HEK293 (cell line): ENCODE measurements around the gene PELI3.

ENCODE experiments used
- CTCF ChIA-PET: fragments of 350-600 bp; formaldehyde crosslinking; extraction: SDS; loops from one replicate; lab custom pipeline; 2021; ENCODE audit warnings: antibody characterized with exemption; lab: Yijun Ruan, JAX
- POLR2A ChIA-PET: fragments of 300-600 bp; formaldehyde crosslinking; extraction: SDS; loops from one replicate; lab custom pipeline; 2020; ENCODE audit warnings: antibody characterized with exemption, inconsistent platforms; lab: Yijun Ruan, JAX
- H3K27ac ChIP-seq: fragments of 200-500 bp; sonication (Bioruptor generic); 2 replicates; pipeline ENCODE4 v1.5.1; 2014; ENCODE audit warnings: low read depth, low read length, control low read depth, inconsistent platforms; ENCODE audit errors: extremely low read depth
- H3K36me3 ChIP-seq, 2 experiments: fragments of 200-500 bp in 1 of 2; sonication (Bioruptor generic) in 1 of 2; 1 replicate in 1 of 2; 2 replicates in 1 of 2; pipeline ENCODE4 v1.5.1; 2014 to 2017; ENCODE audit warnings: inconsistent platforms in 2 of 2, low read length in 2 of 2; ENCODE audit not compliant: control insufficient read depth in 2 of 2, insufficient read depth in 1 of 2
- H3K4me1 ChIP-seq: fragments of 200-500 bp; sonication (Bioruptor generic); 2 replicates; pipeline ENCODE4 v1.5.1; 2014; ENCODE audit warnings: mild to moderate bottlenecking, low read length, inconsistent platforms; ENCODE audit not compliant: control insufficient read depth, insufficient read depth
- H3K4me3 ChIP-seq: 2 replicates; pipeline ENCODE4 v1.5.1; 2011; ENCODE audit warnings: low read depth, mild to moderate bottlenecking, control low read depth, low read length, moderate library complexity
- H3K9me3 ChIP-seq: fragments of 200-500 bp; sonication (Bioruptor generic); 2 replicates; pipeline ENCODE4 v1.5.1; 2014; ENCODE audit warnings: low read depth, low read length, inconsistent platforms; ENCODE audit not compliant: control insufficient read depth, insufficient read depth
- BCL11A ChIP-seq: fragments of 450-650 bp; formaldehyde crosslinking; IDR thresholded peaks from 2 replicates; pipeline ENCODE4 v1.5.1; 2016; ENCODE audit warnings: low read depth, missing biosample characterization, missing genetic modification characterization
- GFI1B ChIP-seq: fragments of 450-650 bp; formaldehyde crosslinking; IDR thresholded peaks from 2 replicates; pipeline ENCODE4 v1.5.1; 2016; ENCODE audit warnings: missing biosample characterization, missing genetic modification characterization
- KLF16 ChIP-seq: fragments of 450-650 bp; formaldehyde crosslinking; IDR thresholded peaks from 2 replicates; pipeline ENCODE4 v1.5.1; 2017; ENCODE audit warnings: missing biosample characterization, missing genetic modification characterization
- PRDM10 ChIP-seq: fragments of 450-650 bp; formaldehyde crosslinking; IDR thresholded peaks from 2 replicates; pipeline ENCODE4 v1.5.1; 2016; ENCODE audit warnings: missing biosample characterization, missing genetic modification characterization
- PRDM6 ChIP-seq: fragments of 450-650 bp; formaldehyde crosslinking; IDR thresholded peaks from 2 replicates; pipeline ENCODE4 v1.5.1; 2017; ENCODE audit warnings: missing biosample characterization, missing genetic modification characterization
- TRIM28 ChIP-seq: IDR thresholded peaks from 2 replicates; pipeline ENCODE4 v1.6.1; 2011; ENCODE audit warnings: low read length, control low read depth, borderline replicate concordance
- ZNF155 ChIP-seq: fragments of 450-650 bp; formaldehyde crosslinking; IDR thresholded peaks from 2 replicates; pipeline ENCODE4 v1.5.1; 2016; ENCODE audit warnings: missing biosample characterization, missing genetic modification characterization
- ZNF248 ChIP-seq: fragments of 450-650 bp; formaldehyde crosslinking; IDR thresholded peaks from 2 replicates; pipeline ENCODE4 v1.5.1; 2017; ENCODE audit warnings: missing biosample characterization, missing genetic modification characterization
- ZNF48 ChIP-seq: fragments of 450-650 bp; formaldehyde crosslinking; IDR thresholded peaks from 2 replicates; pipeline ENCODE4 v1.5.1; 2016; ENCODE audit warnings: missing biosample characterization, missing genetic modification characterization
- ZNF510 ChIP-seq: fragments of 450-650 bp; formaldehyde crosslinking; IDR thresholded peaks from 2 replicates; pipeline ENCODE4 v1.5.1; 2018; ENCODE audit warnings: mild to moderate bottlenecking, missing genetic modification characterization, missing biosample characterization; ENCODE audit not compliant: insufficient replicate concordance
- ZNF549 ChIP-seq: fragments of 450-650 bp; IDR thresholded peaks from 2 replicates; pipeline ENCODE4 v1.5.1; 2018; ENCODE audit warnings: missing biosample characterization, missing genetic modification characterization, mild to moderate bottlenecking, inconsistent platforms, moderate library complexity
- ZNF555 ChIP-seq: fragments of 450-650 bp; formaldehyde crosslinking; conservative IDR thresholded peaks from 2 replicates; pipeline ENCODE4 v1.5.1; 2017; ENCODE audit warnings: missing biosample characterization, mild to moderate bottlenecking, missing genetic modification characterization, inconsistent platforms
- ZNF560 ChIP-seq: fragments of 450-650 bp; formaldehyde crosslinking; IDR thresholded peaks from 2 replicates; pipeline ENCODE4 v1.5.1; 2017; ENCODE audit warnings: missing biosample characterization, missing genetic modification characterization, borderline replicate concordance
- ZNF629 ChIP-seq: fragments of 450-650 bp; formaldehyde crosslinking; IDR thresholded peaks from 2 replicates; pipeline ENCODE4 v1.5.1; 2017; ENCODE audit warnings: missing biosample characterization, missing genetic modification characterization
- ZNF785 ChIP-seq: fragments of 450-650 bp; formaldehyde crosslinking; IDR thresholded peaks from 2 replicates; pipeline ENCODE4 v1.5.1; 2016; ENCODE audit warnings: missing biosample characterization, missing genetic modification characterization
- ZSCAN23 ChIP-seq: fragments of 450-650 bp; formaldehyde crosslinking; IDR thresholded peaks from 2 replicates; pipeline ENCODE4 v1.5.1; 2016; ENCODE audit warnings: missing biosample characterization, missing genetic modification characterization
- ZSCAN4 ChIP-seq: fragments of 450-650 bp; formaldehyde crosslinking; IDR thresholded peaks from 2 replicates; pipeline ENCODE4 v1.5.1; 2017; ENCODE audit warnings: missing biosample characterization, missing genetic modification characterization

Gene PELI3

GRCh38 chr11:66510990-66511339, 44.3 kb downstream of the PELI3 start:
- Histone ChIP-seq H3K4me1 (no peaks in the 10 kb centered on the region), H3K27ac (no peak overlapping the region), H3K9me3 (no peaks in the 10 kb centered on the region), H3K36me3 (peaks cover 0 to 43% of the 10 kb centered on the region in 2 experiments; a peak in 2 of 3 replicates), H3K4me3 (peak overlapping the region; percentile 90)
- ChIA-PET POLR2A (interaction anchor here (0.8 to 1.6 kb wide), 4 partner anchors 31 to 127 kb away, joined by 3 to 6 read pairs (median 4); partner anchors contain the start of genes DPP3, PELI3, RBM4 and ZDHHC24), CTCF (interaction anchor here (0.6 kb wide), 1 partner anchor 27 kb away, joined by 3 read pairs; no protein-coding TSS in a partner anchor)
- no peak for TF ChIP-seq ZNF510 (tag by site-specific recombination)
- TF ChIP-seq BCL11A (tag by site-specific recombination): no peak
- no peak for TF ChIP-seq ZNF785 (tag by site-specific recombination)
- TF ChIP-seq ZNF248 (tag by site-specific recombination): no peak
- no peak for TF ChIP-seq PRDM10 (tag by site-specific recombination)
- no peak for TF ChIP-seq GFI1B
- TF ChIP-seq ZSCAN4: no peak
- TF ChIP-seq ZNF155: no peak
- TF ChIP-seq ZNF560 (tag by site-specific recombination): no peak
- no peak for TF ChIP-seq ZNF555 (tag by site-specific recombination)
- TF ChIP-seq ZSCAN23 (tag by site-specific recombination): no peak

GRCh38 chr11:66523611-66524010, 56.9 kb downstream of the PELI3 start:
- ChIA-PET POLR2A (no interaction called here), CTCF (no interaction called here)
- Histone ChIP-seq H3K4me3 (no peak overlapping the region), H3K36me3 (peaks cover 0 to 64% of the 10 kb centered on the region in 2 experiments; a peak in 2 of 3 replicates), H3K9me3 (no peaks in the 10 kb centered on the region), H3K4me1 (no peaks in the 10 kb centered on the region), H3K27ac (no peak overlapping the region)
- TF ChIP-seq ZNF629 (tag by site-specific recombination) (no peak), ZNF48 (tag by site-specific recombination) (no peak), ZNF560 (tag by site-specific recombination) (no peak), TRIM28 (no peak), ZNF549 (no peak), PRDM6 (tag by site-specific recombination) (no peak), KLF16 (tag by site-specific recombination) (no peak)
- TF ChIP-seq, all 188 proteins: peak for 0
